ENCODE measurements around the gene ARHGAP32.

DNA sequence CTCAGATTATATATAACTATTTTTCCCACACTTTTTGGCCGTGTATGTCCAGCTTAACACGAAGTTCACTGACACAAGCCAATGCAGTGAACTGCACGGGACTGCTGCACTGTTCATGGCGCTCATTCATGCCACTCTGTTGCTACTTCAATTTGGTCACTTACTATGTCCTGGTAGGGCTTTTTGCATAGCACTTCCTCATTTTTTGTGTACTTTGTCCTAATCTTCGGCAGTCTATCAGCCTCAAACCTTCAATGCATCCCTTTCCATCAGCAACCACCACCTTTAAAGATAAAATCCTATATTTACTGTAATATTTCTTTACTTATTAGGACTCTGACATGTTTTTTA lies 18.7 kb upstream of the ARHGAP32 start:
- TF ChIP-seq, protein P1, sequence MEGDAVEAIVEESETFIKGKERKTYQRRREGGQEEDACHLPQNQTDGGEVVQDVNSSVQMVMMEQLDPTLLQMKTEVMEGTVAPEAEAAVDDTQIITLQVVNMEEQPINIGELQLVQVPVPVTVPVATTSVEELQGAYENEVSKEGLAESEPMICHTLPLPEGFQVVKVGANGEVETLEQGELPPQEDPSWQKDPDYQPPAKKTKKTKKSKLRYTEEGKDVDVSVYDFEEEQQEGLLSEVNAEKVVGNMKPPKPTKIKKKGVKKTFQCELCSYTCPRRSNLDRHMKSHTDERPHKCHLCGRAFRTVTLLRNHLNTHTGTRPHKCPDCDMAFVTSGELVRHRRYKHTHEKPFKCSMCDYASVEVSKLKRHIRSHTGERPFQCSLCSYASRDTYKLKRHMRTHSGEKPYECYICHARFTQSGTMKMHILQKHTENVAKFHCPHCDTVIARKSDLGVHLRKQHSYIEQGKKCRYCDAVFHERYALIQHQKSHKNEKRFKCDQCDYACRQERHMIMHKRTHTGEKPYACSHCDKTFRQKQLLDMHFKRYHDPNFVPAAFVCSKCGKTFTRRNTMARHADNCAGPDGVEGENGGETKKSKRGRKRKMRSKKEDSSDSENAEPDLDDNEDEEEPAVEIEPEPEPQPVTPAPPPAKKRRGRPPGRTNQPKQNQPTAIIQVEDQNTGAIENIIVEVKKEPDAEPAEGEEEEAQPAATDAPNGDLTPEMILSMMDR (IDR thresholded peaks at IDR 0.05): no peak
- no peak for TF ChIP-seq POLR2A (IDR thresholded peaks at IDR 0.05)
